Rectal smooth muscle tissue (tissue), 1 donor: Measurements from ENCODE around the gene RBM15.

Experiments used
- H3K27ac ChIP-seq: one replicate; pipeline ENCODE4 v1.7.0; 2013; ENCODE audit warnings: low read depth, low read length, inconsistent platforms
- H3K27me3 ChIP-seq: one replicate; pipeline ENCODE4 v1.7.0; 2013; ENCODE audit warnings: low read length; ENCODE audit not compliant: control insufficient read depth, insufficient read depth
- H3K36me3 ChIP-seq: one replicate; pipeline ENCODE4 v1.7.0; 2013; ENCODE audit warnings: low read length; ENCODE audit not compliant: control insufficient read depth, insufficient read depth
- H3K4me1 ChIP-seq: one replicate; pipeline ENCODE4 v1.7.0; 2013; ENCODE audit warnings: low read length; ENCODE audit not compliant: control insufficient read depth, insufficient read depth
- H3K4me3 ChIP-seq: one replicate; pipeline ENCODE4 v1.7.0; 2013; ENCODE audit warnings: low read length
- H3K9ac ChIP-seq: one replicate; pipeline ENCODE4 v1.7.0; 2013; ENCODE audit warnings: low read length

Gene RBM15

GRCh38 chr1:110308247-110308646 is 30.9 kb upstream of the RBM15 start:
- Histone ChIP-seq H3K4me3 (no peak overlapping the region), H3K36me3 (no peaks in the 10 kb centered on the region), H3K9ac (no peak overlapping the region), H3K4me1 (peaks cover 3% of the 10 kb centered on the region), H3K27ac (no peak overlapping the region), H3K27me3 (no peaks in the 10 kb centered on the region)

GRCh38 chr1:110309139-110309538 is 30.0 kb upstream of the RBM15 start:
- Histone ChIP-seq H3K4me1 (peaks cover 3% of the 10 kb centered on the region), H3K27ac (no peak overlapping the region), H3K27me3 (no peaks in the 10 kb centered on the region), H3K36me3 (no peaks in the 10 kb centered on the region), H3K9ac (no peak overlapping the region), H3K4me3 (no peak overlapping the region)

GRCh38 chr1:110309767-110310166 is 29.4 kb upstream of the RBM15 start:
- Histone ChIP-seq H3K9ac (no peak overlapping the region), H3K4me1 (peaks cover 3% of the 10 kb centered on the region), H3K4me3 (no peak overlapping the region), H3K27ac (no peak overlapping the region), H3K27me3 (no peaks in the 10 kb centered on the region), H3K36me3 (no peaks in the 10 kb centered on the region)

GRCh38 chr1:110310300-110310699 is 28.9 kb upstream of the RBM15 start:
- H3K4me1 ChIP-seq, result peaks cover 3% of the 10 kb centered on the region
- no peak overlapping the region for H3K9ac ChIP-seq
- no peak overlapping the region for H3K27ac ChIP-seq

GRCh38 chr1:110312188-110313121 is 26.7 kb upstream of the RBM15 start:
- Histone ChIP-seq H3K4me3 (no peak overlapping the region), H3K4me1 (peaks cover 3% of the 10 kb centered on the region), H3K9ac (no peak overlapping the region), H3K27me3 (no peaks in the 10 kb centered on the region), H3K36me3 (no peaks in the 10 kb centered on the region), H3K27ac (no peak overlapping the region)

More at GRCh38 chr1:110310300-110310699, 28.9 kb upstream of the RBM15 start:
- H3K36me3 ChIP-seq, result no peaks in the 10 kb centered on the region
- no peaks in the 10 kb centered on the region for H3K27me3 ChIP-seq
- H3K4me3 ChIP-seq, result no peak overlapping the region

- no peaks in the 10 kb centered on the region for H3K36me3 ChIP-seq
- H3K4me3 ChIP-seq, result no peak overlapping the region
- H3K27me3 ChIP-seq, result no peaks in the 10 kb centered on the region
- H3K27ac ChIP-seq, result no peak overlapping the region
- H3K9ac ChIP-seq, result no peak overlapping the region
- H3K4me1 ChIP-seq, result peaks cover 3% of the 10 kb centered on the region
Observed at GRCh38 chr1:110316735-110317134, 22.4 kb upstream of the RBM15 start.

GRCh38 chr1:110318046-110318445 is 21.1 kb upstream of the RBM15 start:
- no peak overlapping the region for H3K27ac ChIP-seq
- no peaks in the 10 kb centered on the region for H3K27me3 ChIP-seq
- no peak overlapping the region for H3K4me3 ChIP-seq
- no peaks in the 10 kb centered on the region for H3K36me3 ChIP-seq
- no peaks in the 10 kb centered on the region for H3K4me1 ChIP-seq
- no peak overlapping the region for H3K9ac ChIP-seq

GRCh38 chr1:110319332-110320167 is 19.6 kb upstream of the RBM15 start:
- no peaks in the 10 kb centered on the region for H3K4me1 ChIP-seq
- no peak overlapping the region for H3K4me3 ChIP-seq
- no peak overlapping the region for H3K9ac ChIP-seq
- H3K27me3 ChIP-seq, result no peaks in the 10 kb centered on the region
- no peaks in the 10 kb centered on the region for H3K36me3 ChIP-seq
- H3K27ac ChIP-seq, result no peak overlapping the region

GRCh38 chr1:110320168-110320518 is 19.0 kb upstream of the RBM15 start:
- Histone ChIP-seq H3K36me3 (no peaks in the 10 kb centered on the region), H3K27me3 (no peaks in the 10 kb centered on the region), H3K27ac (no peak overlapping the region), H3K4me1 (no peaks in the 10 kb centered on the region), H3K4me3 (no peak overlapping the region), H3K9ac (no peak overlapping the region)

- no peaks in the 10 kb centered on the region for H3K36me3 ChIP-seq
- no peaks in the 10 kb centered on the region for H3K4me1 ChIP-seq
- H3K27me3 ChIP-seq, result no peaks in the 10 kb centered on the region
- H3K9ac ChIP-seq, result no peak overlapping the region
- H3K27ac ChIP-seq, result no peak overlapping the region
- no peak overlapping the region for H3K4me3 ChIP-seq
Observed at GRCh38 chr1:110321045-110321444, 18.1 kb upstream of the RBM15 start.

GRCh38 chr1:110321846-110322245 is 17.3 kb upstream of the RBM15 start:
- no peaks in the 10 kb centered on the region for H3K36me3 ChIP-seq
- no peak overlapping the region for H3K9ac ChIP-seq
- no peaks in the 10 kb centered on the region for H3K27me3 ChIP-seq
- H3K4me3 ChIP-seq, result no peak overlapping the region
- no peak overlapping the region for H3K27ac ChIP-seq
- H3K4me1 ChIP-seq, result no peaks in the 10 kb centered on the region

- Histone ChIP-seq H3K4me3 (no peak overlapping the region), H3K9ac (no peak overlapping the region), H3K4me1 (no peaks in the 10 kb centered on the region), H3K27me3 (no peaks in the 10 kb centered on the region), H3K36me3 (no peaks in the 10 kb centered on the region), H3K27ac (no peak overlapping the region)
Observed at GRCh38 chr1:110324667-110325066, 14.5 kb upstream of the RBM15 start.
